SHP77 treated with DMSO at 0.1 percent for 48 hours (cell line): ENCODE data around the gene MYO5B.
"Not testable (repeated sequence)": the region's sequence is repeated elsewhere in the genome, so short reads cannot be mapped to it uniquely, and the experiment has no call there.

Source experiments
- DNase-seq: peaks from one replicate; lab custom pipeline; 2025; lab: John Stamatoyannopoulos, UW

MYO5B gene

DNA sequence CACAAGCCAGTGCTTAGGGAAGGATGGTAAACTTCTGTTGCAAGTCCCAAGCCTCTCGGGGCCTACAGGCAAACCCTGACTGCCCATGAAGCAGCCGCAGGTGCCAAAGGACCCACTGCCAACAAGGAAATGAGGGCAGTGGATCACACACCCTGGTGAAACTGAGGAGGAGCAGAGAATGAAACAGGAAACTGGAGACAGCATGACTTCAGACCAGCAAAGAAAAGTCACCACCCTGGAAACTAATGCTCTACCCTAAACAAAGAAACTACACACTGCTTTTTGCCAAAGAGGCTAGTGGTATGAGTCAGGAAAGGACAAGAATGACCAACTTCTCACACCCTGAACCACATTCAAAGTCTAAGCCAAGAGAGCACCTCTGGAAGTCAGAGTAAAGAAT is 97.2 kb downstream of the MYO5B start:
- no peak for DNase-seq

DNA sequence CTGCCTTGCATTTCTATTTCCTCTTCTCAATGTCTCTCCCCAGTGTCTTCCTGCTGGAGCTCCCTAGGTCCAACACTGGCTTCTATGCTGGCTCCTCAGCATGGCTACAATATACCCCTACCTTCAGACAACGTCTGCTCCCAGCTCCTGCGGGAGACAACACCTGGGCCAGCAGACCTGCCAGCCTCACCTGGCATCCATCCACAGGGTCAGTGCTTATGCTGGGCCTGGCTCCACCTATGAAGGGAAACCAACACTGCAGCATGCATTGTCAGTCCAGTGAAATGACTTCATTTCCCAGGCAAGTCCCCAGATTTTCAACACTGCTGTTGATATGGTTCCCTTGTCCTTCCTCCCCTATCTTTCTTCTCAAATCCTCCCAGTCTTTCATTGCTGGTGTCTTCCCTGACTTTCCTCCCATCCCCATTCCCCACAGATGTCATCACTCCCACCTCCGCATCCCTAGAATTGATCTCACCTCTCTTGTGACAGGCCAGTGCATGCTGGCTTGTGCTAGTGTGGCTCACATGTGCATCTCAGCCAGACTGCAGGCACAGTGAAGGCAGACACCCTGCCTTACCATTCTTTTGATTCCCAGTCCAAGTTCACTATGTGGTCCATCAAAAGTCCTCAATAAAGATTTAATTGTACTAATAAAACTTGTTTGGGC is 98.0 kb downstream of the MYO5B start:
- no peak for DNase-seq

DNA sequence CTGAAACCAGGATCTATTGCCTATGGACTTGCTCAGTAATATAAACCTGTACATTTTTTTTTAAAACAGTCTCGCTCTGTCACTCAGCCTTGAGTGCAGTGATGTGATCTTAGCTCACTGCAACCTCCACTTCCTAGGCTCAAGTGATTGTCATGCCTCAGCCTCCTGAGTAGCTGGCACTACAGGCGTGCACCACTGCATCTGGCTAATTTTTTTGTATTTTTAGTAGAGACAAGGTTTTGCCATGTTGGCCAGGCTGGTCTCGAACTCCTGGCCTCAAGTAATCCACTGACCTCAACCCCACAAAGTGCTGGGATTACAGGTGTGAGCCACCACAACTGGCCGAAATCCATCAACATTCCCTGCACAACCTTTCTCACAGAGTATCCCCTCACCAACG is 100.2 kb downstream of the MYO5B start:
- not testable (repeated sequence) for DNase-seq

DNA sequence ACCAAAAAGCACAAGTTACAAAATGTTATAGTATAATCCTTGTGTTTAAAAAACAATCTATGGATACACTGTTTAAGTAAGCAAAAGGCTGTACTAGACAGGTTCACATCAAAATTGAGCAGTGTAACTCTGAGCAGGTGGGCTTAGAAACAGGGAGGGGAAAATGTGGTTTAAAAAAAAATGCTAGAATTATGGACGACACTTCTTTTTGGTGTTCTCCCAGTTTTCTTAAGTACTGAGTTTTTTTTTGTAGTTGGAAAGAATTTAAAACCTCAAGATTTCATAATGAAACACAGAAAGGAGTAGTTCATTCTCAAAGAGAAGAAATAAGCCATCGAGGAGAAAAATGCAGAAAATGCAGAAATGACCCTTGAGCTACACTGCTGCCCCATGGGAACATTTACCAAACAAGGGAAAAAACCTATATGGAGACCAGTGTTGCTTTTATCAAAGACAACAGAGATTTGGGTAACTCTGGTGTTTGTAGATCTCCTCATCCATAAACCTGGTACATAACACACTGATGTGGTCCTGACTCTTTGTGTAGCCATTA is 100.7 kb downstream of the MYO5B start:
- no peak for DNase-seq

DNA sequence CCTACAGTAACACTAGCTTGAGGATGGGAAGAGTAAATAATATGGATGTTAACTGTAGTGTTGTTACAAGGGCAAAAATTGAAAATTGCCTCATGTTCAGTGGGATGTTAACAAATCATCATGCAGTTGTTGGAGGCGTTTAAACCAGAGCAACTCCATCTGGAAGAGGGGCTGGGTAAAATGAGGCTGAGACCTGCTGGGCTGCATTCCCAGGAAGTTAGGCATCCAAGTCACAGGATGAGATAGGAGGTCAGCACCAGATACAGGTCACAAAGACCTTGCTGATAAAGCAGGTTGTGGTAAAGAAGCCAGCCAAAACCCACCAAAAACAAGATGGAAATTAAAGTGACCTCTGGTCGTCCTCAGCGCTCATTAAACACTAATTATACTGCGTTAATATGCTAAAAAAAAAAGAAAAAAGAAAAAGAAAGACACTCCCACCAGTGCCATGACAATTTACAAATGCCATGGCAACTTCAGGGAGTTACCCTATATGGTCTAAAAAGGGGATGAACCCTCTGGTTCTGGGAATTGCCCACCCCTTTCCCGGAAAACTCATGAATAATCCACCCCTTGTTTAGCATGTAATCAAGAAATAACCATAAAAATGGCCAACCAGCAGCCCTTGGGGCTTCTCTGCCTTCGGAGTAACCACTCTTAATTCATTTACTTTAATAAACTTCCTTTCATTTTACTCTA is 101.4 kb downstream of the MYO5B start:
- no peak for DNase-seq

DNA sequence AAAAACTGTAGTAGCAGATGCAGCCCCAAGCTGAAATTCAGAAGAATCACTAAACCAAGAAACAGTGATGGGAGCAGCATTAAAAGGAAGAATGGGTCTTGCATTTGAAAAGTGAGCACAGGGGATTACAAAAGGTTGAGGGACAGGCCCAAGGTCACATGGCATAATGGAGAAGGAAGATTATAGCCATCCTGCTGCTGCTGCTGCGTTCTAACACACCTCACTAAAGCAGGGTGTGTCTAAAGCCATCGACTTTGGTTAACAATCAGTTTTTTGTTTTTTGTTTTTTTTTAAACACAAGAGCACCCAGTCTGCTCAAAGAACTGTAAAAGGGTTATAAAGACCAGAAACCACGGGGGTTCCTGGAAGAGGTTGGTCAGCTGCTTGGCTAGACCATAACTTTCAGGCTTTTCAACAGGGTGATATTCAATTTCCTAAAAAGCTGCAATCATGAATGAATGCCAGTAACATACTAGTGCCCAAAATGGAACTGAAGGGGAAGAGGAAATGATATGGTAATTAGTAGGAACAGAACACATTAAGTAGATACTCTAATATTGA is 102.6 kb downstream of the MYO5B start:
- DNase-seq: no peak

DNA sequence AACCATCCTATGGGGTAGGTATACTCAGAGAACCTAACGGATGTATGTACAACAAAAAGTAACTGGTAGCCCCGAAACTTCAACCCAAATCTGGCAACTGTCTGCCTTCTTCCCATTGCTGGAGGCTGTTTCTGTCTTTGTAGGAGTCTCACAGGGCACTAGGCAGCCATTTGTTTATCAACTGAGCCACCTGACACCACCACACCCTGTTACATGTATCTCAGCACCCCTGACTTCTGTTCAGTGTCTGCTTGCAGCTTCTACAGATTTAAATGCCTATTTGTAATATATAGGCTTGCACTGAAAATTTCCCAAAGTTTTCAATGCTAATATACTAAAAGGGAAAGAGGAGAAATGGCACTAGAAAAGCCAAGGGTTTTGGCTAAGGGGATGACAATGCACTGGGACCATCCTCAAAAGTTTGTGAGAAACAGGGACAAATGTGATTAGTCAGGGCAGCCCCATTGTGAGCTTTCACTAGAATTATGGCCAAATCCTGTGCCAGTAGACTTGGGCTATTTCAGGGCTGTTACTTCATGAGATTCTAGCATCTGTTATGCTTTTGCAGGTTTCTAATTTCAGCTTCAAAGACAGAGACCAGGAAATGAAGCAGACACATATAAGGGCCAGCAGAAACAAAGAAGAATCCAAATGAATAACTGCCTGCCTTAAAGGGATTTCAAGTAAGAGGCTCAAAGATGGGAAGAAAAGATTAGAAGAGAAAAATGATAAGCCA is 103.3 kb downstream of the MYO5B start:
- DNase-seq: no peak

DNA sequence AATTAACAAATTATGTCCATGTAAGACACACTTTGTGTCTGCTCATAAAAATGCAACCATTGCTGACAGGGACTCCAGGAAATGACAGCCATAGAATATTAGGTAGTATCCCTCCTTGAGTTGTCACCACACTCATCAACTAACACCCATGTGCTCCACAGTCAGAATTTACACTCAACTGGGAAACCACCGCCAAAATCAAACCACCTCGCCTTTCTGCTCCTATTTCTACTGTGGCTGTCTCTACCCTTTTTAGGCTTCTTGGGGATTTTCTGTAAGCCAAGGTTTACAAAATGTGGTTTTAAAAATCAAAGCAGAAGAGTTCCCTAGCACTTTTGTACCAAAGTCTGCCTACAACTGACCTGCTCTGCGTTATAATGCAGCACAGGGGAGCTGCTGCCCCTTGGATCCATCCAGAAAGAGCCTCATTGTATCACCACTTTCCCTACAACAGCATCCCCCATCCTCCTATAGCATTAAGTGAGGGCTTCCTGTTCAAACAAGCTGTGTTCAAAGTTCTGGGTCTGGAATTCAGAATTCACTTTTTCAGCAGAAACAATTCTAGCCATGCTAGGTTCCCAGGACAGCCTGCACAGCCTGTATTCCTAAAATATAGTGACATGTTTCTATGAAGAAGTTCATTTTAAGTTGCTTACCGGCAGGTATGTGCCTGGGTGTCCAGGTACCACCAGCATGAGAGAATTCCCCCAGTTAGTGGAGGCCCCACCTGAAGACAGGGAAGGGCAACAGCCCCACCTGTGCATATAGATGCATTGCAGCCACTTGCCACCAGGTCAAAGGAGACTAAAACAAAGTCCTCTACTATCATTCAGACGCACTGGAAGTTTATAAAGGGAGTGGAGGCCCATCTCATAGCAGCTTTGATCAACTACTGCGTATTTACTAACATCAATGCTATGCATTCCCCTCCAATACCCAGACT is 104.3 kb downstream of the MYO5B start:
- no peak for DNase-seq

DNA sequence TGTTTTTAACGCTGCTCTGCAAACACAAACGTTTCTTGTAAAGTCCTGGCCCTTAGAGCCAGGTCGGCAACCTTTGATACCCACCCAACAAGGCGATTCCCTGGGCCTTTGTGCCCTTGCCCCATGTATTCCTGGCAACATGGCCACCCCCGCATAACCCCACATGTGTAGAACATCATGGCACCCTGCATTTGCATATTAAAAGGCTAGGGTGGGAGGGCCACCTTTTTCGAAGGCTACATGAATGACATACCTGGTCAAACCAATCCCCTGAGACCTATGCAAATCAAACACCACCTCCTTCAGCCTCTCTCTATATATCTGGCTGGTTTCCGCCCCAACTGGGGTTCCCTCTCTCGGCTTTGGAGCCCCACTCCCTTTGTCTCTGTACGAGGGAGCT is 105.2 kb downstream of the MYO5B start:
- no peak for DNase-seq

DNA sequence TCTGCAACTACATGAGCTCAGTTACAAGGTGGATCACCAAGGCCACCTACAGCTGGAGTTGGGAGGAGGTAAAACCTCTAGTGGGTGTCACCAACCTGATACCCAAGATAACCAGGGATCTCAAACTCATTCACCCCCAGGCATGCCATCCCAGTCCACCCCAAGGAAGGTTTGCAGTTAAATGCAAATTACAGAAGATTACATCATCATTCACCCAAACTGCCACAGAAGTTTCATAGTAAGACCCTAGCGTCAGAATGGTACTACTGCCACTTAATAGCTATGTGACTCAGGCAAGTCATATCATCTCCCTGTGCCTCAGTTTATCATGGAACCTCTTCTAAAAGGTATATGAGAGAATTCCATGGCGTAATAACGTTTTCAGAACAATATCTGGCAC is 111.2 kb downstream of the MYO5B start:
- no peak for DNase-seq

DNA sequence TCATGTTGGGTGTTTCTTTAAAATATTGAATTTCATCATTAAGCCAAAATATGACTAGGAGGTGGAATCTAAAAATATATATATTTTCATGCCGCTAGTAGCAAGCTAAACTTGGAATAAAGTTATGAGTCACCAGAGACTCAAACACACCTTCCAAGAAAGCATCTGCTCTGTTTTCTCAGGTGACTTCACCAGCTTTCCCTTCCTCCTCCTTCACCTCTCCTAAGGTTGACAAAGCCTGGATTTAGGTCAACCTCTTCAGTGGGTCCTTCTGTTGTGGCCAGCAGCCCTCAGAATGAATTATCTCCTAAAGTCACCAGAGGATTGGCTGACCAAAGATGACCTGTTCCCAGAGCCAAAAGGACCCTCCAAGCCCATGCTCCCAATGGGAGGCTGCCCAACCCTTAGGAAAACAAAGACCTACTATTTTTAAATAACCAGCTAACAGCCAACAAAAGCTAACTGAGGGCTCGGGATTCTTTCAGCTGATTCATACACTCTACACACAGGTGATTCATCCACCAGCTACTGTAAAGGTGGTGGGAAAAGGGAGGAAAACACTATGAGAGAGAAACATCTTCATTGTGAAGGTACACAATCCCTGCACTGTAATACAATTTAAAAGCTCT is 113.9 kb downstream of the MYO5B start:
- DNase-seq: no peak

DNA sequence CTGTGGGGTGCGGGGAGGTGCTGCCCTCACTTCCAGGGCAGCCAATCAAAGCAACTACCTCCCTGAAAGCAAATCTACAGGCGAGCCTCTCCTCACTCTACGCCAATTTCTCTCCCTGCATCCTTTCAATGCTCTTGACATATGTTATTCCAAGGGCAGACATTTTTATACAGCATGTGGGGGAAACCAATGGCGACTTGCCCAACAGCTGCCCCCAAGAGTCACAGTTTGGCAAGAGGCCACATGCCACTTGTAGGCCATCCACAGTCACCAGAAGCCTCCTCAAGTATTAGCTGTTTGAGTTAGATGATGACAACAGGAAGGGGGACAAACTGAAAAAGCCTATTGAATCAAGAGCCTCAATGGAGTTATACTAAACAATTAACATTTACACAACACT is 114.6 kb downstream of the MYO5B start:
- no peak for DNase-seq

DNA sequence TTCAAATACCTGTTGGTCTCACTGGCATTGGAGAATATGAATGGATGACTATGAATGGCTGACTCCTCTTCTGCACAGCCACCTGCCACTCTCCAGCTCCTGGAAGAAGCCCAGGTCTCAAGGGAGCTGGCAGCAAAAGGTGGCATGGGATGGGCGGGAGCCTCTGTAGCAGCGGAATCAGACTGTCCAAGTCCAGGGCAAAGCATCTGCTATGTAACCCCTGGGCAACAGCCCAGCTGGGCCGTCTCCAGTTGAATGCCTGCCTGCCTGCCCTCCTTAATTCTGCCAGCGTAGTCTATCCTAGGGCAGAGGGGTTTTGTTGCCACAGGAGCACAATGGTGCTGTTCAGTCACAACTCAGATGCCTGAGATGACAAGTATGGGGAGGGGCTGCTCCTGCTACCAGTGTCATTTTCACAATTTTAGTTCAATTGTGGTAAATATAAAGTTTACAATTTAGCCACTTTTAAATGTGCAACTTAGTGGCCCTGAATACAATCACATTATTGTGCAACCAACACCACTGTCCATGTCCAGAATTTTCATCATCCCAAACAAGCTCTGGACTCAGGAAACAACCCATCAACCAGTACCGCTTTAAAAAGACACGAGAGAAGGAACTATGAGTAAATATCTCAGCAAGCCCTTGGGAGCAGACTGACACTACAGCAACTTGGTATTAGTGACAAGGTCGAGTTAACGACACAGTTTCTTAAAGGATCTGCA is 115.2 kb downstream of the MYO5B start:
- no peak for DNase-seq

DNA sequence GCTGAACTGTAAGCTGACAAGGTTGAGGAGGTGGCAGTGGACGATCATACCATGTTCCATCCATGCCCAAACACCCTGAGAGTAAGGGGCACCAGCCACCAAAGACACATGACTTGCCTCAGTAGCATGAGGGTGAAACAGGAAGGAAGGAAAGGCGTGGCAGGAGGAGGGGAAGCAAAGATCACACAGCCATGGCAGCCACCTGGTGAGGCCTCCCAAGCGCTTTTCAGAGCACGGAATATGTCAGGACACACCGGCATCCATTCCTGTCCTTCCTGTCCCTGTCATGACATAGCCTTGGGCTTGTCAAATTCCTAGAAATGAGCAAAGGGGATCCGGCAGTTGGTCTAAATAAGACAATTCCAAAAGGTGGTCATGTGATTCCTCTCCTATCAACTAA is 118.7 kb downstream of the MYO5B start:
- DNase-seq: no peak

DNA sequence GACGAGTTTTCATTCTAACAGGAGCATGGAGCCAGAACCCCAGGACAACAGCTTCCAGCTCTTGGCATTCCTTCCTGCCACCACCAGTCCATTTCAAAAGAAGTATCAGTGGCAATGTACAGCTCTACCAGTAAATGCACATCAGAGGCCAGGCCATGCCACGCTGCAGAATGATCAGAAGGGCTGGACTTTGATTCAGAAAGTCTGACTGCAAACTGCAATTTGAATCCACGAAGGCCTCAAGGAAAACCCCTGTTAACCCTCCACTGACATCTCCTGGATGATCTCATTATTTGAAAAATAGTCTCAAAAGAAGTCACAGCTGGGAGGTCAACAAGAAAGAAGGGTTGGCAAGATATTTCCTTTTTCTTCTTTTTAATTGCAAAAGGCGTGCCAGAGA is 119.2 kb downstream of the MYO5B start:
- DNase-seq: no peak

DNA sequence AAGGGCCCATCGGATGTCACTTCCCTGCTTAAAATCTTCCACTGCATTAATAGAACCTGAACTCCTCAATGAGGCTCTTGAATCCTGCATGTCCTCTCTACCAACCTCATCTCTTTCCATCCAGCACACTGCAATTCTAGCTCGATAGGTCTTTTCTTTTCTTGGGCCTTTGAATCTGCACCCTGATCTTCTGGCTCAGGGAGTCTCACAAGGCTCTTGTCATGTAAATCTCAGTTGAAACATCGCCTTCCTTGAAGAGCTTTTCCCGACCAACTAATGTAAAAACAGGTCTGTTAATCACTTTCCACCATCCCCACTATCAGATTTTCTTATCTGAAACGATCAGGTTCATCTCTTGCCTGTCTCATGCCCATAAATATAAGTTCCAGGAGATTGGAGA is 120.5 kb downstream of the MYO5B start:
- no peak for DNase-seq

DNA sequence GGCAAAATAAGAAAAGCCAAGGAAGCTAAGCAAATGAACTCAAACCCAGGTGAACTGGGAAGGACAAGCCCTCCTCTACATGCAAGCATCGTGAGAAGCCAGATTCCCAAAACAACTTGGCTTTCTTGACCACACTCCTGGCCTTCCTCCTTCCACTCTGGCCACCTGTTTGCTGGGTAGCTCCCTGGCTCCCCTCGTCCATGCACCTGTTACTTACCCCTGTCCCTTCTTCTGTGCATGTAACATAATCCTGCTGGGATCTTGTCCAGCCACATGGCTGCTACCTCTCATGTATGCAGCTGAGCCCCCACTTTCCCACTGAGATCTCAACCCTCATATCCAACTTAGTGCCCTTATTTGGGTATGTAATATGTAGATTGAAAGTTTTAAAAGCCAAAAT is 121.6 kb downstream of the MYO5B start:
- no peak for DNase-seq

DNA sequence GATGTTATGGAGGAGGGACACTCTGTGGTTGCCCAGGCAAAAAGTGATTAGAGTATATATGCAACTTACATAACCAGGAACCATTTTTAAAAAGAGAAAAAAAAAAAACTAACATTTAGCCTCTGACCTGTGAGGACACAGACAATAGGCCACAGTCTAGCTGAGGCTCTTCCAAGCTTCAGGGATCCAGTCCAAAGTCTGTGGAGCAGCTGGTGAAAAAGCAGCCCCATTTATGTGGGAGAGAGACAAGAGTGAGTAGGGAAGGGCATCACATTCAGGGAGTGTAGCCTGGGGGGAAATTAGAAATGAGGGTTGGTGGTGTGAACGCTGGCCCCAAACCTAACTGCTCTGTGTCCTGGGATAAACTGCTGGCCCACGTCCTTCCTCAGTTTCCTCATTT is 122.8 kb downstream of the MYO5B start:
- DNase-seq: no peak

DNA sequence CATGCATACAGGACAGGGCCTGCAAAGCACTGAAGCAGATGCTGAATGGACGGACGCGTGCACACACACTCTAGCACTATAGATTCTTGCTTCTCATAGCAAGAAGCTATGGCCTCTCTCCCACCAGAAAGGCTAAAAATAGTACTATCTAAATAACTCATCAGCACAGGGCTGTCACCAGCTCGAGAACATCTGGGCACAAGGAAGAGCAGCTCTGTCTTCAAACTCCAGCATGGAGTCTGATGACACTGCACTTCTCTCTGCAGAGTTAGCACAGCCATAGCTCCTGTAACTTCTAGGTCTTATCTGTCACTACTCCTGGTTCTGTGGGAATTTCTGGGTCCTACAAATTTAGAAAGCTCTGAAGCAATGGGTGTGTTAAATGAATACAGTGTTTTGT is 123.5 kb downstream of the MYO5B start:
- no peak for DNase-seq

DNA sequence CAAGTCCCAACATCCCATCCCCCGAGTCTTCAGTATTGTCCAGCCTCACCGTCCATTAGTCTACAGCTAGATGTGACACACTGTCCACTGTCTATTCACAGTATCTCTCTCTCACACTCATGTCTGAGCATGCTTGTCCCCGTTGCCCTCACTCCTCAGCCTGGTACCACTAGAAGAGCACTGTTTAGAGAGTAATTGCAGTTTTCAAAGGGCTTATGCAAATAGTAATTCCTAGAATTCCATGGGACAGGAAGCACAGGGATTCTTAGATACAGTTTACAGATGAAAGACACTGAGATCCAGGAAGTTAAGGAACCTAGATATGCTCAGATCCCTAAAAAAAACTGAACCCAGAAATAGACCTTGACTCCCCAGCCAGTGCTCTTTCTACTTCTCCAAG is 125.5 kb downstream of the MYO5B start:
- DNase-seq: no peak
